ENCODE data around the gene NCAM1.

DNA sequence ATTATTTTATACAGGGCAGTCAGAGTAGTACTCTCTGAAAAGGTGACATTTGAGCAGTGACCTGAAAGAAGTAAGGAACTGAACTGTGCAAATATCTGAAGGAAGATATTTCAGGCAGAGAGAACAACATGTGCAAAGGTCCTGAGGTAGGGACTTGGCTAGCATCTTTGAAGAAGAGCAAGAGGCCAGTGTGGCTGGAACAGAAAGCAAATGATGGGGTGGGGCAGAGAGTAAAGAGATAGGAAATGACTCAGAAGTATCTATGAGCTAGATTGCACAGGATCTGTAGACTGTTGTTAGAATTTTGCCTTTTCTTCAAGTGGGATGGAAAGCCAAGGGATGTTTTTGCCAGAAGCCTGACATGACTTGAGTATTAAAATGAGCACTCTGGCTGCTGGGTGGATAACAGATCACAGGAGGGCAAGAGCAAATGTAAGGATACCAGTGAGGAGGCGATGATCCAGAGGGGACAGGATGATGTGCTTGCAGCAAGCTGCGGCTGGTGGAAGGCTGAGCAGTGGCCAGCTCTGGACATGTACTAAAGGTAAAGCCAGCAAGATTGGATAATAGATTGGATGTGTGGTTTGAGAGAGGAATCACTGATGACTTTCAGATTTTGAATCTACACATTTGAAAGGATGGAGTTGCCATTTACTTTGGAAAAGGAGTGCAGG lies 320.0 kb downstream of the NCAM1 start:
- TF ChIP-seq, protein P1, sequence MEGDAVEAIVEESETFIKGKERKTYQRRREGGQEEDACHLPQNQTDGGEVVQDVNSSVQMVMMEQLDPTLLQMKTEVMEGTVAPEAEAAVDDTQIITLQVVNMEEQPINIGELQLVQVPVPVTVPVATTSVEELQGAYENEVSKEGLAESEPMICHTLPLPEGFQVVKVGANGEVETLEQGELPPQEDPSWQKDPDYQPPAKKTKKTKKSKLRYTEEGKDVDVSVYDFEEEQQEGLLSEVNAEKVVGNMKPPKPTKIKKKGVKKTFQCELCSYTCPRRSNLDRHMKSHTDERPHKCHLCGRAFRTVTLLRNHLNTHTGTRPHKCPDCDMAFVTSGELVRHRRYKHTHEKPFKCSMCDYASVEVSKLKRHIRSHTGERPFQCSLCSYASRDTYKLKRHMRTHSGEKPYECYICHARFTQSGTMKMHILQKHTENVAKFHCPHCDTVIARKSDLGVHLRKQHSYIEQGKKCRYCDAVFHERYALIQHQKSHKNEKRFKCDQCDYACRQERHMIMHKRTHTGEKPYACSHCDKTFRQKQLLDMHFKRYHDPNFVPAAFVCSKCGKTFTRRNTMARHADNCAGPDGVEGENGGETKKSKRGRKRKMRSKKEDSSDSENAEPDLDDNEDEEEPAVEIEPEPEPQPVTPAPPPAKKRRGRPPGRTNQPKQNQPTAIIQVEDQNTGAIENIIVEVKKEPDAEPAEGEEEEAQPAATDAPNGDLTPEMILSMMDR (IDR thresholded peaks at IDR 0.05) = no peak
- no peak for TF ChIP-seq POLR2A (IDR thresholded peaks at IDR 0.05)
